Activated CD4-positive, CD25-positive, alpha-beta regulatory T cell (primary cell): Measurements from ENCODE around the gene RHOU.

ENCODE experiments used
- DNase-seq, 4 experiments: peaks; one replicate each; lab custom pipeline; 2025; lab: John Stamatoyannopoulos, UW

The RHOU gene

GRCh38 chr1:228785366-228786330 is 50.4 kb downstream of the RHOU start:
- no peak for DNase-seq

GRCh38 chr1:228786361-228787129 is 51.3 kb downstream of the RHOU start:
- DNase-seq, result no peak

- no peak for DNase-seq
Measured at GRCh38 chr1:228791791-228792190, 56.5 kb downstream of the RHOU start.

- DNase-seq, result no peak
Measured at GRCh38 chr1:228792601-228793000, 57.3 kb downstream of the RHOU start.

GRCh38 chr1:228793032-228793431 is 57.8 kb downstream of the RHOU start:
- DNase-seq, result no peak

GRCh38 chr1:228794173-228794572 is 58.9 kb downstream of the RHOU start:
- no peak for DNase-seq

GRCh38 chr1:228794810-228795209 is 59.5 kb downstream of the RHOU start:
- no peak for DNase-seq

GRCh38 chr1:228795596-228795995 is 60.3 kb downstream of the RHOU start:
- DNase-seq, result no peak
